GM12878 (cell line): Measurements from ENCODE around the gene PUS3. TPM values are rescaled to one million over a fixed set of nuclear protein-coding genes. Genes with fewer than 3 reads are reported as not detected.

ENCODE experiments used
- ATAC-seq: fragments of 200-7000 bp; cut with Tn5 transposase; 3 replicates; pipeline ENCODE4 v1.9.1; 2020; ENCODE audit warnings: mild to moderate bottlenecking, moderate library complexity
- BruUV-seq: library from RNA; stranded (reverse); fragments of 400-500 nt; replicated peaks from 2 replicates; lab custom pipeline; 2021; lab: Mats Ljungman, UMichigan
- CTCF ChIA-PET: fragments of 300-600 bp; sonication (Branson Sonifier 250); formaldehyde crosslinking; extraction: SDS; loops from one replicate; lab custom pipeline; 2021; ENCODE audit warnings: inconsistent platforms; lab: Yijun Ruan, JAX
- POLR2A ChIA-PET: fragments of 350-600 bp; formaldehyde crosslinking; extraction: SDS; loops from one replicate; lab custom pipeline; 2021; ENCODE audit warnings: inconsistent platforms; lab: Charles Lee
- RAD21 ChIA-PET: fragments of 300-600 bp; sonication (Branson Sonifier 250); formaldehyde crosslinking; loops from one replicate; lab custom pipeline; 2023; ENCODE audit warnings: antibody characterized with exemption; ENCODE audit not compliant: unreplicated experiment; lab: Charles Lee
- SMC1A ChIA-PET: fragments of 300-600 bp; sonication (Branson Sonifier 250); formaldehyde crosslinking; loops from one replicate; lab custom pipeline; 2023; ENCODE audit not compliant: unreplicated experiment, uncharacterized antibody; lab: Charles Lee
- DNase-seq: peaks from one replicate; pipeline ENCODE4 v3.0.0-alpha.2; 2011; ENCODE audit warnings: low read depth, low spot score
- FAIRE-seq: peaks from 3 replicates; lab custom pipeline; 2011; peaks lifted over from hg19 to GRCh38; lab: Jason Lieb, UNC
- H2AFZ ChIP-seq: 2 replicates; pipeline ENCODE4 v1.6.0; 2011; ENCODE audit warnings: low read depth, low read length, control low read depth; ENCODE audit not compliant: control insufficient read depth
- H3K27ac ChIP-seq: 2 replicates; pipeline ENCODE4 v1.5.1; 2011; ENCODE audit warnings: control low read depth; ENCODE audit not compliant: control insufficient read depth, insufficient read depth
- H3K27me3 ChIP-seq, 2 experiments: replicated peaks in 1 of 2; 2 replicates each; pipeline versions ENCODE4 v1.6.0 to v1.6.1; 2011; ENCODE audit warnings: low read length in 1 of 2; ENCODE audit not compliant: control insufficient read depth in 2 of 2, insufficient read depth in 2 of 2
- H3K36me3 ChIP-seq, 2 experiments: 2 replicates each; pipeline ENCODE4 v1.5.1; 2011; ENCODE audit warnings: low read length in 1 of 2; ENCODE audit not compliant: control insufficient read depth in 2 of 2, insufficient read depth in 2 of 2
- H3K4me1 ChIP-seq: 2 replicates; pipeline ENCODE4 v1.6.1; 2011; ENCODE audit warnings: mild to moderate bottlenecking, low read length, moderate library complexity, mixed read lengths; ENCODE audit not compliant: control insufficient read depth, insufficient read depth
- H3K4me2 ChIP-seq: 2 replicates; pipeline ENCODE4 v1.6.0; 2011; ENCODE audit warnings: control low read depth; ENCODE audit not compliant: control insufficient read depth, insufficient read depth
- H3K4me3 ChIP-seq: fragments of 200-600 bp; sonication (generic); 2 replicates; pipeline ENCODE4 v1.5.1; 2016
- H3K79me2 ChIP-seq: 2 replicates; pipeline ENCODE4 v1.6.0; 2011; ENCODE audit warnings: low read length; ENCODE audit not compliant: control insufficient read depth, insufficient read depth
- H3K9ac ChIP-seq: 2 replicates; pipeline ENCODE4 v1.8.0; 2011; ENCODE audit warnings: low read length, control low read depth, mixed read lengths; ENCODE audit not compliant: control insufficient read depth, insufficient read depth
- H3K9me3 ChIP-seq: replicated peaks from 3 replicates; pipeline ENCODE4 v1.5.1; 2011; ENCODE audit warnings: mild to moderate bottlenecking, low read length; ENCODE audit not compliant: control insufficient read depth, insufficient read depth
- H4K20me1 ChIP-seq: 2 replicates; pipeline ENCODE4 v1.6.0; 2011; ENCODE audit not compliant: control insufficient read depth, insufficient read depth
- ASH2L ChIP-seq: fragments of 300-600, 200-600 bp; sonication (generic); IDR thresholded peaks from 2 replicates; pipeline ENCODE4 v1.6.1; 2017; ENCODE audit warnings: low read depth, mild to moderate bottlenecking, borderline replicate concordance
- CREB1 ChIP-seq: IDR thresholded peaks from 2 replicates; pipeline ENCODE4 v1.6.1; 2012; ENCODE audit warnings: low read depth, mild to moderate bottlenecking, inconsistent platforms
- CTCF ChIP-seq, 3 experiments: IDR thresholded peaks in 2 of 3; conservative IDR thresholded peaks in 1 of 3; 2 replicates each; pipeline ENCODE4 v1.5.1; 2011; ENCODE audit warnings: low read depth in 3 of 3, low read length in 3 of 3, mild to moderate bottlenecking in 3 of 3, control low read depth in 2 of 3, moderate library complexity in 2 of 3, inconsistent platforms in 1 of 3, mixed read lengths in 1 of 3; ENCODE audit not compliant: control insufficient read depth in 2 of 3, insufficient read depth in 1 of 3; ENCODE audit errors: extremely low read depth in 1 of 3
- HDAC2 ChIP-seq: fragments of 200-600 bp; sonication (generic); IDR thresholded peaks from 2 replicates; pipeline ENCODE4 v1.6.1; 2017
- PKNOX1 ChIP-seq: fragments of 450-650 bp; IDR thresholded peaks from 2 replicates; pipeline ENCODE4 v1.6.1; 2016; ENCODE audit warnings: mild to moderate bottlenecking
- POLR2A ChIP-seq: IDR thresholded peaks from 2 replicates; pipeline ENCODE4 v1.6.1; 2011; ENCODE audit warnings: low read depth, mild to moderate bottlenecking, low read length
- POLR2AphosphoS2 ChIP-seq: IDR thresholded peaks from 2 replicates; pipeline ENCODE4 v1.6.1; 2011; ENCODE audit warnings: low read depth, mild to moderate bottlenecking, low read length, improper control_type of control experiment, moderate library complexity
- RELB ChIP-seq: fragments of 450-650 bp; IDR thresholded peaks from 2 replicates; pipeline ENCODE4 v1.6.1; 2017; ENCODE audit warnings: low read depth, mild to moderate bottlenecking, moderate library complexity
- SMARCA5 ChIP-seq: fragments of 450-650 bp; IDR thresholded peaks from 2 replicates; pipeline ENCODE4 v1.6.1; 2017; ENCODE audit warnings: mild to moderate bottlenecking
- ZBTB40 ChIP-seq: fragments of 450-650 bp; IDR thresholded peaks from 2 replicates; pipeline ENCODE4 v1.6.1; 2016; ENCODE audit warnings: mild to moderate bottlenecking, moderate library complexity, borderline replicate concordance
- WGBS: methylation state at CpG from one replicate; pipeline ENCODE4 v1.1.6; 2016; ENCODE audit warnings: low lambda C conversion rate; ENCODE audit not compliant: insufficient replicate concordance, insufficient coverage; ENCODE audit errors: missing lambda C conversion rate; 5-methylcytosine and 5-hydroxymethylcytosine counted together
- in situ Hi-C: fragments of 300-500 bp; cut with MboI; formaldehyde crosslinking; loops from 9 replicates; pipeline ENCODE4 v1.14.3; 2018; ENCODE audit warnings: mixed read lengths
- intact Hi-C: fragments of 100-400 bp; cut with micrococcal nuclease; formaldehyde crosslinking; loops from one replicate; pipeline ENCODE4 v1.14.2; 2022; ENCODE audit not compliant: unreplicated experiment
- polyA plus RNA-seq, 11 experiments: library from polyadenylated mRNA; depleted of rRNA in 4 of 11; unstranded in 6 of 11; stranded (reverse) in 5 of 11; fragments of >200 nt; fragmentation: Nextera tagmentation in 4 of 11; fragmentation: Illumina TruSeq in 1 of 11; extraction: Ambion mirVana in 4 of 11; extraction: Trizol in 1 of 11; gene quantifications; 1 replicate in 1 of 11; 2 replicates in 10 of 11; pipeline versions ENCODE4 v1.2.1 to v1.2.3, GENCODE V29; 2011 to 2016; ENCODE audit warnings: inconsistent platforms in 2 of 11, missing spikeins in 2 of 11, low read depth in 1 of 11
- total RNA-seq, 4 experiments: library from RNA; depleted of rRNA in 3 of 4; stranded (reverse); fragments of >200 nt in 3 of 4; fragmentation: Illumina TruSeq in 1 of 4; extraction: Trizol in 1 of 4; gene quantifications; 2 replicates each; pipeline versions ENCODE4 v1.2.1 to v1.2.3, GENCODE V29; 2013 to 2021

Gene PUS3
- total and polyA plus RNA-seq, 10 of the 15 experiments (the other 5 are each of a cell fraction or from before 2014, with no cell fraction given), result 10.9 to 22.4 (median 14.3) TPM

GRCh38 chr11:125935618-125936199, 32.7 kb upstream of the PUS3 start (continued):
- TF ChIP-seq RELB (no peak), PKNOX1 (no peak), SMARCA5 (no peak), HDAC2 (no peak), POLR2A (no peak), POLR2AphosphoS2 (no peak), CREB1 (no peak)

GRCh38 chr11:125935056-125935455, 32.0 kb upstream of the PUS3 start:
- WGBS, result 9% methylated on average over 2 of the region's 2 CpGs
- FAIRE-seq (no peak), DNase-seq (no peak), ATAC-seq (peak; percentile 53)
- H3K27ac ChIP-seq, result no peak overlapping the region
- no peaks in the 10 kb centered on the region for H3K9me3 ChIP-seq
- H3K4me3 ChIP-seq, result no peak overlapping the region
- no peaks in the 10 kb centered on the region; a peak in 1 of 4 replicates for H3K27me3 ChIP-seq
- ChIA-PET SMC1A (interaction anchor here (1.0 kb wide), 1 partner anchor 188 kb away, joined by 3 read pairs; no protein-coding TSS in a partner anchor), CTCF (interaction anchor here (0.6 to 12.1 kb wide), 6 partner anchors 9 to 364 kb away, joined by 3 to 220 read pairs (median 4); no protein-coding TSS in a partner anchor), POLR2A (no interaction called here), RAD21 (interaction anchor here (1.1 to 1.6 kb wide), 2 partner anchors 256 to 258 kb away, joined by 3 to 8 read pairs; no protein-coding TSS in a partner anchor)
- in situ Hi-C loops, result no loop called here
- no peaks in the 10 kb centered on the region for H4K20me1 ChIP-seq
- TF ChIP-seq ASH2L, result no peak
- TF ChIP-seq ZBTB40, result no peak
- peak in 2 of 3 experiments; percentile 2 to 28; a peak in 2 of 6 replicates for TF ChIP-seq CTCF (IDR thresholded peaks at IDR 0.05 in 2 of 3, conservative IDR thresholded peaks at IDR 0.05 in 1 of 3; ENCODE audit: control insufficient read depth in 2 of 3, extremely low read depth in 1 of 3, insufficient read depth in 1 of 3, low read depth in 3 of 3, low read length in 3 of 3)
- no peak overlapping the region for H3K4me2 ChIP-seq
- intact Hi-C loops, result no loop called here
- no peak overlapping the region for H2AFZ ChIP-seq
- BruUV-seq, result no TSS peak
- no peaks in the 10 kb centered on the region for H3K4me1 ChIP-seq
- H3K36me3 ChIP-seq, result no peaks in the 10 kb centered on the region
- no peak overlapping the region for H3K9ac ChIP-seq
- no peaks in the 10 kb centered on the region for H3K79me2 ChIP-seq
